WTC11 (cell line): ENCODE results near the gene METTL15. TPM values are rescaled to one million over a fixed set of nuclear protein-coding genes. Genes with fewer than 3 reads are reported as not detected.
"Not testable (repeated sequence)": the region's sequence is repeated elsewhere in the genome, so short reads cannot be mapped to it uniquely, and the experiment has no call there.

Experiments
- ATAC-seq: fragments of 200-7000 bp; cut with Tn5 transposase; 2 replicates; pipeline ENCODE4 v1.10.0; 2021; ENCODE audit warnings: mild to moderate bottlenecking, moderate library complexity
- CTCF ChIA-PET: fragments of 300-600 bp; sonication (Branson Sonifier 250); formaldehyde crosslinking; loops from one replicate; lab custom pipeline; 2021; ENCODE audit warnings: antibody characterized with exemption; lab: Charles Lee
- POLR2A ChIA-PET: fragments of 350-600 bp; sonication (Branson Sonifier 250); formaldehyde crosslinking; loops from one replicate; lab custom pipeline; 2021; ENCODE audit warnings: antibody characterized with exemption; lab: Charles Lee
- DNase-seq: peaks from one replicate; pipeline ENCODE4 v3.0.0; 2021; ENCODE audit warnings: low spot score
- H3K27ac Mint-ChIP-seq: 2 replicates; pipeline ENCODE4 v1.8.0; 2021; ENCODE audit warnings: mixed read lengths
- H3K27me3 Mint-ChIP-seq: 2 replicates; pipeline ENCODE4 v1.8.0; 2021; ENCODE audit warnings: low read depth, mild to moderate bottlenecking, moderate library complexity, mixed read lengths
- H3K36me3 Mint-ChIP-seq: 2 replicates; pipeline ENCODE4 v1.8.0; 2021; ENCODE audit warnings: mixed read lengths
- H3K4me1 Mint-ChIP-seq: 2 replicates; pipeline ENCODE4 v1.8.0; 2022; ENCODE audit warnings: mixed read lengths
- H3K4me3 Mint-ChIP-seq: 2 replicates; pipeline ENCODE4 v1.8.0; 2021; ENCODE audit warnings: mild to moderate bottlenecking, moderate library complexity, mixed read lengths
- H3K9me3 Mint-ChIP-seq: 2 replicates; pipeline ENCODE4 v1.8.0; 2021; ENCODE audit warnings: mixed read lengths
- CDX4 ChIP-seq: fragments of 250-450 bp; sonication (Bioruptor Pico); IDR thresholded peaks from 2 replicates; pipeline ENCODE4 v1.9.0; 2021; ENCODE audit warnings: moderate library complexity, mild to moderate bottlenecking, inconsistent platforms, borderline replicate concordance
- CREB1 ChIP-seq: sonication (generic); formaldehyde crosslinking; IDR thresholded peaks from 2 replicates; pipeline ENCODE4 v1.8.0; 2023; ENCODE audit warnings: mild to moderate bottlenecking, missing genetic modification reagents
- E2F1 ChIP-seq: sonication (generic); formaldehyde crosslinking; IDR thresholded peaks from 2 replicates; pipeline ENCODE4 v1.8.0; 2022; ENCODE audit warnings: mild to moderate bottlenecking, missing genetic modification reagents
- E2F5 ChIP-seq: sonication (generic); formaldehyde crosslinking; IDR thresholded peaks from 2 replicates; pipeline ENCODE4 v1.8.1; 2022; ENCODE audit warnings: mild to moderate bottlenecking, moderate library complexity, missing genetic modification reagents
- EMX1 ChIP-seq: fragments of 250-450 bp; sonication (Bioruptor Pico); IDR thresholded peaks from 2 replicates; pipeline ENCODE4 v1.8.0; 2021; ENCODE audit warnings: mild to moderate bottlenecking
- FOXJ3 ChIP-seq: sonication (generic); formaldehyde crosslinking; IDR thresholded peaks from 2 replicates; pipeline ENCODE4 v1.9.0; 2021; ENCODE audit warnings: missing genetic modification reagents, mild to moderate bottlenecking, borderline replicate concordance
- FOXK1 ChIP-seq: sonication (generic); formaldehyde crosslinking; IDR thresholded peaks from 2 replicates; pipeline ENCODE4 v1.8.0; 2022; ENCODE audit warnings: mild to moderate bottlenecking, moderate library complexity, missing genetic modification reagents
- GABPB1 ChIP-seq: sonication (generic); formaldehyde crosslinking; IDR thresholded peaks from 2 replicates; pipeline ENCODE4 v1.8.1; 2023; ENCODE audit warnings: mild to moderate bottlenecking, missing genetic modification reagents
- GRHL2 ChIP-seq: fragments of 250-450 bp; sonication (Bioruptor Pico); IDR thresholded peaks from 2 replicates; pipeline ENCODE4 v1.8.0; 2022; ENCODE audit warnings: mild to moderate bottlenecking, moderate library complexity; ENCODE audit not compliant: insufficient replicate concordance, severe bottlenecking
- KAT7 ChIP-seq: sonication (generic); formaldehyde crosslinking; IDR thresholded peaks from 2 replicates; pipeline ENCODE4 v1.8.1; 2023; ENCODE audit warnings: missing genetic modification reagents, mild to moderate bottlenecking, borderline replicate concordance
- MAX ChIP-seq: sonication (generic); formaldehyde crosslinking; IDR thresholded peaks from 2 replicates; pipeline ENCODE4 v1.8.0; 2022; ENCODE audit warnings: mild to moderate bottlenecking, missing genetic modification reagents
- MLX ChIP-seq: sonication (generic); formaldehyde crosslinking; IDR thresholded peaks from 2 replicates; pipeline ENCODE4 v1.8.1; 2023; ENCODE audit warnings: mild to moderate bottlenecking, missing genetic modification reagents, moderate library complexity
- MYBL2 ChIP-seq: sonication (generic); formaldehyde crosslinking; IDR thresholded peaks from 2 replicates; pipeline ENCODE4 v1.8.1; 2023; ENCODE audit warnings: mild to moderate bottlenecking, moderate library complexity, missing genetic modification reagents
- NFYB ChIP-seq: sonication (generic); formaldehyde crosslinking; conservative IDR thresholded peaks from 2 replicates; pipeline ENCODE4 v1.8.0; 2022; ENCODE audit warnings: low read depth, missing genetic modification reagents
- OVOL2 ChIP-seq: fragments of 250-450 bp; sonication (Bioruptor Pico); IDR thresholded peaks from 2 replicates; pipeline ENCODE4 v1.9.0; 2021; ENCODE audit warnings: mild to moderate bottlenecking, borderline replicate concordance
- PREB ChIP-seq: sonication (generic); formaldehyde crosslinking; IDR thresholded peaks from 2 replicates; pipeline ENCODE4 v1.8.1; 2022; ENCODE audit warnings: mild to moderate bottlenecking, missing genetic modification reagents, moderate library complexity, borderline replicate concordance
- PRRX2 ChIP-seq: fragments of 250-450 bp; sonication (Bioruptor Pico); IDR thresholded peaks from 2 replicates; pipeline ENCODE4 v1.8.0; 2021; ENCODE audit warnings: mild to moderate bottlenecking
- RORB ChIP-seq: fragments of 250-450 bp; sonication (Bioruptor Pico); IDR thresholded peaks from 2 replicates; pipeline ENCODE4 v1.9.0; 2021; ENCODE audit warnings: mild to moderate bottlenecking
- TEAD1 ChIP-seq: sonication (generic); formaldehyde crosslinking; IDR thresholded peaks from 2 replicates; pipeline ENCODE4 v1.8.0; 2022; ENCODE audit warnings: mild to moderate bottlenecking, missing genetic modification reagents
- ZNF219 ChIP-seq: sonication (generic); formaldehyde crosslinking; IDR thresholded peaks from 2 replicates; pipeline ENCODE4 v1.8.0; 2023; ENCODE audit warnings: missing genetic modification reagents, mild to moderate bottlenecking, borderline replicate concordance
- ZNF263 ChIP-seq: sonication (generic); formaldehyde crosslinking; IDR thresholded peaks from 2 replicates; pipeline ENCODE4 v1.8.1; 2022; ENCODE audit warnings: low read depth, mild to moderate bottlenecking, moderate library complexity, missing genetic modification reagents
- ZNF396 ChIP-seq: fragments of 250-450 bp; sonication (Bioruptor Pico); IDR thresholded peaks from 2 replicates; pipeline ENCODE4 v1.8.0; 2021; ENCODE audit warnings: mild to moderate bottlenecking, moderate library complexity, borderline replicate concordance
- ZNF423 ChIP-seq: fragments of 250-450 bp; sonication (Bioruptor Pico); IDR thresholded peaks from 2 replicates; pipeline ENCODE4 v2.1.2; 2022; ENCODE audit warnings: mild to moderate bottlenecking, moderate library complexity
- total RNA-seq: library from RNA; stranded (reverse); gene quantifications from 3 replicates; pipeline ENCODE4 v1.2.3, GENCODE V29; 2021

Gene METTL15
- total RNA-seq, 1 experiment from 2014 or later = 13.2 TPM

GRCh38 chr11:28269586-28269985 is 161.4 kb downstream of the METTL15 start (continued):
- TF ChIP-seq E2F1 (CRISPR knock-in tag) = no peak
- no peak for TF ChIP-seq MYBL2
- TF ChIP-seq FOXJ3 (CRISPR knock-in tag) = no peak
- TF ChIP-seq MAX = no peak
- TF ChIP-seq KAT7 (CRISPR knock-in tag) = no peak
- no peak for TF ChIP-seq E2F5 (CRISPR knock-in tag)

- H3K27me3 Mint-ChIP-seq, H3K27ac Mint-ChIP-seq, H3K4me1 Mint-ChIP-seq, POLR2A ChIA-PET, ATAC-seq, H3K36me3 Mint-ChIP-seq, H3K4me3 Mint-ChIP-seq, DNase-seq, CTCF ChIA-PET: not testable (repeated sequence)
- H3K9me3 Mint-ChIP-seq = peaks cover 11% of the 10 kb centered on the region
These were observed 164.1 kb downstream of the METTL15 start for GRCh38 chr11:28272247-28272646.

- ChIA-PET CTCF (no interaction called here), POLR2A (no interaction called here)
- H3K27ac Mint-ChIP-seq = no peak overlapping the region
These were observed 166.0 kb downstream of the METTL15 start for GRCh38 chr11:28274216-28274615.

GRCh38 chr11:28284196-28284595 is 176.0 kb downstream of the METTL15 start:
- Mint-ChIP-seq H3K27me3 (no peaks in the 10 kb centered on the region), H3K27ac (no peak overlapping the region), H3K36me3 (no peaks in the 10 kb centered on the region), H3K9me3 (no peaks in the 10 kb centered on the region), H3K4me3 (no peak overlapping the region), H3K4me1 (peaks cover 1% of the 10 kb centered on the region; the same call in 1 of the 2 replicates)
- CTCF ChIA-PET = no interaction called here
- no peak for ATAC-seq
- DNase-seq = no peak
- POLR2A ChIA-PET = no interaction called here
- TF ChIP-seq GRHL2 (CRISPR knock-in tag) (no peak), ZNF219 (CRISPR knock-in tag) (no peak), MLX (CRISPR knock-in tag) (no peak), FOXK1 (CRISPR knock-in tag) (no peak), EMX1 (CRISPR knock-in tag) (no peak)

More at GRCh38 chr11:28274216-28274615, 166.0 kb downstream of the METTL15 start:
- no peak for TF ChIP-seq NFYB (CRISPR knock-in tag)
- TF ChIP-seq ZNF263 = no peak
- no peak for TF ChIP-seq GABPB1 (CRISPR knock-in tag)
- TF ChIP-seq OVOL2 (CRISPR knock-in tag) = no peak
- Mint-ChIP-seq H3K36me3 (peaks cover 8% of the 10 kb centered on the region), H3K9me3 (peaks cover 8% of the 10 kb centered on the region), H3K4me3 (no peak overlapping the region), H3K27me3 (no peaks in the 10 kb centered on the region), H3K4me1 (no peaks in the 10 kb centered on the region)
- ATAC-seq (no peak), DNase-seq (no peak)

GRCh38 chr11:28289444-28289843 is 181.3 kb downstream of the METTL15 start:
- Mint-ChIP-seq H3K27ac (no peak overlapping the region), H3K4me1 (peaks cover 3% of the 10 kb centered on the region; the same call in 1 of the 2 replicates), H3K27me3 (no peaks in the 10 kb centered on the region), H3K36me3 (peaks cover 10% of the 10 kb centered on the region), H3K4me3 (no peak overlapping the region), H3K9me3 (peaks cover 3% of the 10 kb centered on the region; the same call in 1 of the 2 replicates)
- POLR2A ChIA-PET = no interaction called here
- no peak for ATAC-seq
- CTCF ChIA-PET = no interaction called here
- no peak for DNase-seq
- TF ChIP-seq MYBL2 = no peak
- no peak for TF ChIP-seq TEAD1
- no peak for TF ChIP-seq CREB1
- TF ChIP-seq RORB = no peak
- TF ChIP-seq ZNF423 (CRISPR knock-in tag) = no peak
- TF ChIP-seq ZNF396 (CRISPR knock-in tag) = no peak
- TF ChIP-seq E2F1 (CRISPR knock-in tag) = no peak
- no peak for TF ChIP-seq PREB
- no peak for TF ChIP-seq PRRX2 (CRISPR knock-in tag)
- TF ChIP-seq GABPB1 (CRISPR knock-in tag) = no peak
- no peak for TF ChIP-seq OVOL2 (CRISPR knock-in tag)
- no peak for TF ChIP-seq CDX4
